OCI-LY1 (cell line): Measurements from ENCODE around the gene XRRA1.
"Not testable (repeated sequence)": the region's sequence is repeated elsewhere in the genome, so short reads cannot be mapped to it uniquely, and the experiment has no call there.

Experiments used
- H2AFZ ChIP-seq: fragments of 200-600 bp; sonication (generic), shearing (Covaris generic); 2 replicates; pipeline ENCODE4 v1.6.0; 2014; ENCODE audit warnings: antibody characterized with exemption, mild to moderate bottlenecking, low read length
- H3F3A ChIP-seq: fragments of 200-600 bp; sonication (generic), shearing (Covaris generic); 2 replicates; pipeline ENCODE4 v1.6.0; 2014; ENCODE audit warnings: mild to moderate bottlenecking, antibody characterized with exemption, low read length, moderate library complexity; ENCODE audit not compliant: insufficient read depth
- H3K27ac ChIP-seq: fragments of 200-600 bp; sonication (generic); 2 replicates; pipeline ENCODE4 v1.5.1; 2014; ENCODE audit warnings: low read length, mixed run types, mild to moderate bottlenecking, low read depth; ENCODE audit not compliant: poor library complexity, severe bottlenecking
- H3K27me3 ChIP-seq: fragments of 200-600 bp; sonication (generic); 2 replicates; pipeline ENCODE4 v1.6.0; 2014; ENCODE audit warnings: antibody characterized with exemption, mild to moderate bottlenecking, low read length, moderate library complexity; ENCODE audit not compliant: insufficient read depth
- H3K36me3 ChIP-seq: fragments of 200-600 bp; sonication (generic); 2 replicates; pipeline ENCODE4 v1.6.1; 2014; ENCODE audit warnings: mild to moderate bottlenecking, antibody characterized with exemption, low read length, moderate library complexity, mixed read lengths; ENCODE audit not compliant: insufficient read depth
- H3K4me1 ChIP-seq: fragments of 200-600 bp; sonication (generic); 2 replicates; pipeline ENCODE4 v1.5.1; 2014; ENCODE audit warnings: mild to moderate bottlenecking, low read length, moderate library complexity; ENCODE audit not compliant: insufficient read depth, severe bottlenecking
- H3K4me2 ChIP-seq: fragments of 200-600 bp; sonication (generic), shearing (Covaris generic); 2 replicates; pipeline ENCODE4 v1.6.1; 2014; ENCODE audit warnings: low read length
- H3K4me3 ChIP-seq: fragments of 200-600 bp; sonication (generic); 2 replicates; pipeline ENCODE4 v1.5.1; 2014; ENCODE audit warnings: low read length, low read depth, mild to moderate bottlenecking, mixed read lengths; ENCODE audit not compliant: poor library complexity, severe bottlenecking
- H3K79me2 ChIP-seq: fragments of 200-600 bp; shearing (Covaris generic); 2 replicates; pipeline ENCODE4 v1.6.1; 2016; ENCODE audit warnings: mixed run types, low read length, mixed read lengths; ENCODE audit not compliant: insufficient read depth
- H3K9ac ChIP-seq: fragments of 200-600 bp; sonication (generic), shearing (Covaris generic); 2 replicates; pipeline ENCODE4 v1.6.1; 2014; ENCODE audit warnings: mild to moderate bottlenecking, low read length, mixed read lengths
- H3K9me2 ChIP-seq: fragments of 200-600 bp; sonication (generic), shearing (Covaris generic); 2 replicates; pipeline ENCODE4 v1.6.1; 2014; ENCODE audit warnings: low read depth, mild to moderate bottlenecking, low read length, mixed read lengths
- H3K9me3 ChIP-seq: fragments of 200-600 bp; shearing (Covaris generic); 2 replicates; pipeline ENCODE4 v1.6.1; 2014; ENCODE audit warnings: low read length, mixed read lengths
- H4K20me1 ChIP-seq: fragments of 200-600 bp; sonication (generic), shearing (Covaris generic); 2 replicates; pipeline ENCODE4 v1.6.0; 2016; ENCODE audit warnings: mild to moderate bottlenecking, low read length; ENCODE audit not compliant: insufficient read depth
- CTCF ChIP-seq: fragments of 200-600 bp; sonication (generic), shearing (Covaris generic); IDR thresholded peaks from 2 replicates; pipeline ENCODE4 v1.5.1; 2017; ENCODE audit warnings: mild to moderate bottlenecking, antibody characterized with exemption, low read length, moderate library complexity, mixed read lengths
- EZH2 ChIP-seq: fragments of 200-600 bp; sonication (generic), shearing (Covaris generic); IDR thresholded peaks from 2 replicates; pipeline ENCODE4 v1.8.0; 2017; ENCODE audit warnings: borderline replicate concordance, mixed run types, mild to moderate bottlenecking, antibody characterized with exemption, low read length, moderate library complexity, mixed read lengths

XRRA1 gene

GRCh38 chr11:74966651-74967050 is 17.8 kb upstream of the XRRA1 start:
- Histone ChIP-seq H3K4me1 (peaks cover 8% of the 10 kb centered on the region), H3K36me3 (peaks cover 81% of the 10 kb centered on the region), H3K9me3 (no peaks in the 10 kb centered on the region), H3K4me3 (no peak overlapping the region), H2AFZ (no peak overlapping the region), H3K4me2 (no peak overlapping the region), H3K27ac (no peak overlapping the region), H3K9ac (no peak overlapping the region), H3K27me3 (no peaks in the 10 kb centered on the region), H3K79me2 (peaks cover 45% of the 10 kb centered on the region), H4K20me1 (no peaks in the 10 kb centered on the region; the same call in 1 of the 2 replicates), H3F3A (no peaks in the 10 kb centered on the region), H3K9me2 (no peaks in the 10 kb centered on the region)
- no peak for TF ChIP-seq CTCF
- no peak for TF ChIP-seq EZH2

GRCh38 chr11:74960128-74960527 is 11.2 kb upstream of the XRRA1 start:
- peaks cover 12% of the 10 kb centered on the region for H3K4me1 ChIP-seq
- not testable (repeated sequence) for H3F3A ChIP-seq, H3K9me2 ChIP-seq, H4K20me1 ChIP-seq, H2AFZ ChIP-seq, H3K4me2 ChIP-seq, H3K9ac ChIP-seq, H3K27me3 ChIP-seq, H3K9me3 ChIP-seq, H3K27ac ChIP-seq, H3K4me3 ChIP-seq
- peaks cover 68% of the 10 kb centered on the region for H3K36me3 ChIP-seq
- peaks cover 99% of the 10 kb centered on the region for H3K79me2 ChIP-seq

- Histone ChIP-seq H3K79me2 (peaks cover 99% of the 10 kb centered on the region), H3K9me2 (no peaks in the 10 kb centered on the region), H4K20me1 (no peaks in the 10 kb centered on the region), H3K9ac (no peak overlapping the region), H3K4me1 (peaks cover 22% of the 10 kb centered on the region), H3F3A (no peaks in the 10 kb centered on the region), H2AFZ (no peak overlapping the region), H3K27me3 (no peaks in the 10 kb centered on the region), H3K4me3 (no peak overlapping the region), H3K36me3 (peaks cover 69% of the 10 kb centered on the region), H3K27ac (no peak overlapping the region), H3K4me2 (no peak overlapping the region), H3K9me3 (no peaks in the 10 kb centered on the region)
- TF ChIP-seq CTCF (no peak), EZH2 (no peak)
Observed at GRCh38 chr11:74957937-74958629, 9.2 kb upstream of the XRRA1 start.

GRCh38 chr11:74956397-74957015 is 7.6 kb upstream of the XRRA1 start:
- TF ChIP-seq CTCF (no peak), EZH2 (no peak)
- Histone ChIP-seq H3K4me3 (no peak overlapping the region), H3F3A (no peaks in the 10 kb centered on the region), H3K79me2 (peaks cover 99% of the 10 kb centered on the region), H3K9ac (no peak overlapping the region), H3K9me3 (no peaks in the 10 kb centered on the region), H3K9me2 (no peaks in the 10 kb centered on the region), H2AFZ (no peak overlapping the region), H3K27me3 (no peaks in the 10 kb centered on the region), H3K27ac (no peak overlapping the region), H3K4me1 (peaks cover 30% of the 10 kb centered on the region), H3K4me2 (no peak overlapping the region), H4K20me1 (no peaks in the 10 kb centered on the region), H3K36me3 (peaks cover 73% of the 10 kb centered on the region)
